DOHH2 (cell line): ENCODE data around the gene TRIP11.

Source experiments
- H3F3A ChIP-seq: fragments of 200-600 bp; sonication (generic), shearing (Covaris generic); 2 replicates; pipeline ENCODE4 v1.6.0; 2016; ENCODE audit warnings: antibody characterized with exemption, mild to moderate bottlenecking; ENCODE audit not compliant: control insufficient read depth, insufficient read depth
- H3K27ac ChIP-seq: fragments of 200-600 bp; sonication (generic); 2 replicates; pipeline ENCODE4 v1.5.1; 2014; ENCODE audit warnings: low read depth, mild to moderate bottlenecking, low read length, moderate library complexity
- H3K27me3 ChIP-seq: fragments of 200-600 bp; sonication (generic); 2 replicates; pipeline ENCODE4 v1.6.1; 2014; ENCODE audit warnings: mild to moderate bottlenecking, low read length, mixed read lengths; ENCODE audit not compliant: control insufficient read depth
- H3K36me3 ChIP-seq: fragments of 200-600 bp; sonication (generic); 2 replicates; pipeline ENCODE4 v1.6.1; 2014; ENCODE audit warnings: mild to moderate bottlenecking, low read length, moderate library complexity, mixed read lengths; ENCODE audit not compliant: control insufficient read depth
- H3K4me1 ChIP-seq: fragments of 200-600 bp; sonication (generic); 2 replicates; pipeline ENCODE4 v1.6.1; 2014; ENCODE audit warnings: mild to moderate bottlenecking, low read length, mixed read lengths; ENCODE audit not compliant: control insufficient read depth
- H3K4me2 ChIP-seq: fragments of 200-600 bp; sonication (generic); 2 replicates; pipeline ENCODE4 v1.6.0; 2014; ENCODE audit warnings: mild to moderate bottlenecking, low read length, moderate library complexity
- H3K4me3 ChIP-seq: fragments of 200-600 bp; sonication (generic); 2 replicates; pipeline ENCODE4 v1.5.1; 2014; ENCODE audit warnings: mild to moderate bottlenecking, low read length, mixed read lengths
- H3K79me2 ChIP-seq: fragments of 200-600 bp; sonication (generic); 2 replicates; pipeline ENCODE4 v1.6.1; 2014; ENCODE audit warnings: mild to moderate bottlenecking, low read length, mixed read lengths; ENCODE audit not compliant: control insufficient read depth
- H3K9me2 ChIP-seq: fragments of 200-600 bp; sonication (generic); replicated peaks from 2 replicates; pipeline ENCODE4 v1.6.1; 2014; ENCODE audit warnings: mild to moderate bottlenecking, low read length, mixed read lengths; ENCODE audit not compliant: control insufficient read depth
- H3K9me3 ChIP-seq: fragments of 200-600 bp; sonication (generic); 2 replicates; pipeline ENCODE4 v1.6.1; 2014; ENCODE audit warnings: antibody characterized with exemption, low read length, mixed read lengths; ENCODE audit not compliant: control insufficient read depth, insufficient read depth
- H4K20me1 ChIP-seq: fragments of 200-600 bp; sonication (generic); 2 replicates; pipeline ENCODE4 v1.6.0; 2014; ENCODE audit warnings: low read depth, mild to moderate bottlenecking, antibody characterized with exemption, low read length, moderate library complexity; ENCODE audit not compliant: control insufficient read depth, insufficient read depth
- EZH2phosphoT487 ChIP-seq: fragments of 200-600 bp; sonication (generic); IDR thresholded peaks from 2 replicates; pipeline ENCODE4 v1.6.1; 2017; ENCODE audit warnings: borderline replicate concordance, mild to moderate bottlenecking, antibody characterized with exemption, low read length, moderate library complexity, mixed read lengths
- TF ChIP-seq, protein P1 (sequence below): fragments of 200-600 bp; sonication (generic); IDR thresholded peaks from one replicate; pipeline ENCODE4 v1.5.1; 2014; ENCODE audit warnings: antibody characterized with exemption, mild to moderate bottlenecking, low read depth, low read length; ENCODE audit not compliant: poor library complexity, severe bottlenecking

The TRIP11 gene

DNA sequence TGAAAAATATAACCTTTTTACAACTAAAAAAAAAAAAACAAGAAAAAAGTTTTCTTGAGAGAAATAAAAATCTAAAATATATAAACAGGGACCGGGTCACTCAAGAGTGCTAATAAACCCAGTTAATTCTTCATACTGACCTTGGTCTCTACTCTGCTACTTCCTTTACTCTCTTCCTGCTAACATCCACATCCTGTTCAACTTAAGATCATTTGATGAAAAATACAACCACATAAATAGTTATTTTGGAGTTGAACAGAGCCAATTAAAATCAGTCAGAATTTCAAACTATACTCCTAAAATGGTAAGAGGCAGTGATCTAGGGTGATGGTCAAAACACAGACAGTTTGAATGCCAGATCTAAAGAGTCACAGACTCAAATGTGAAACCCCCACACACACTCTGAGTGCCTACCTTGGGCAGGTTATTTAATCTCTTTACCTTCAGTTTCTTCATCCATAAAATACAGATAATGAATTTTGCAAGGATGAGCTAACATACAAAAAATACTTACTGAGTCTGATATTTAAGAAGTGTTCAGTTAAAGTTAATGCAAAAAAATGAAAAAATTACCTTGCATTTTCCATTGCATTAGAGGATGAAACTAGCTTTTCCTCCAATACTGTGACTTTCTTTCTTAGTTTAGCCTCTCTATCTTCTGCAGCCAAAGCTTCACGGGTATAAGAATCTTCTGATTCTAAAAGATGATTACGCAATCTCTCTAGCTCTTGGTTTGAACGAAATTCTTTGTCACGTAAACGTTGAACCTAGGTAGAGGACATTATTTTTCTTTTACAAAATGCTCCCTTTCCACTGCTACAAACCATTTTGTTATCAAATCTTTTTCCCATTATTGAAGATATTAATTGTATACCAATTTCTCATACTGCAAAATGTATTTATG lies 40.9 kb downstream of the TRIP11 start:
- no peak overlapping the region for H3K4me3 ChIP-seq
- peaks cover 51% of the 10 kb centered on the region for H3K36me3 ChIP-seq
- H3K4me2 ChIP-seq = no peak overlapping the region
- H3K27me3 ChIP-seq = no peaks in the 10 kb centered on the region
- no peaks in the 10 kb centered on the region for H4K20me1 ChIP-seq
- no peaks in the 10 kb centered on the region for H3K9me2 ChIP-seq
- TF ChIP-seq, protein P1, sequence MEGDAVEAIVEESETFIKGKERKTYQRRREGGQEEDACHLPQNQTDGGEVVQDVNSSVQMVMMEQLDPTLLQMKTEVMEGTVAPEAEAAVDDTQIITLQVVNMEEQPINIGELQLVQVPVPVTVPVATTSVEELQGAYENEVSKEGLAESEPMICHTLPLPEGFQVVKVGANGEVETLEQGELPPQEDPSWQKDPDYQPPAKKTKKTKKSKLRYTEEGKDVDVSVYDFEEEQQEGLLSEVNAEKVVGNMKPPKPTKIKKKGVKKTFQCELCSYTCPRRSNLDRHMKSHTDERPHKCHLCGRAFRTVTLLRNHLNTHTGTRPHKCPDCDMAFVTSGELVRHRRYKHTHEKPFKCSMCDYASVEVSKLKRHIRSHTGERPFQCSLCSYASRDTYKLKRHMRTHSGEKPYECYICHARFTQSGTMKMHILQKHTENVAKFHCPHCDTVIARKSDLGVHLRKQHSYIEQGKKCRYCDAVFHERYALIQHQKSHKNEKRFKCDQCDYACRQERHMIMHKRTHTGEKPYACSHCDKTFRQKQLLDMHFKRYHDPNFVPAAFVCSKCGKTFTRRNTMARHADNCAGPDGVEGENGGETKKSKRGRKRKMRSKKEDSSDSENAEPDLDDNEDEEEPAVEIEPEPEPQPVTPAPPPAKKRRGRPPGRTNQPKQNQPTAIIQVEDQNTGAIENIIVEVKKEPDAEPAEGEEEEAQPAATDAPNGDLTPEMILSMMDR = no peak
- no peak for TF ChIP-seq EZH2phosphoT487
- H3K4me1 ChIP-seq = peaks cover 23% of the 10 kb centered on the region
- H3K9me3 ChIP-seq = no peaks in the 10 kb centered on the region
- peaks cover 10% of the 10 kb centered on the region; the same call in 1 of the 2 replicates for H3F3A ChIP-seq
- H3K79me2 ChIP-seq = no peaks in the 10 kb centered on the region
- peak overlapping the region; percentile 6; the same call in 1 of the 2 replicates for H3K27ac ChIP-seq

DNA sequence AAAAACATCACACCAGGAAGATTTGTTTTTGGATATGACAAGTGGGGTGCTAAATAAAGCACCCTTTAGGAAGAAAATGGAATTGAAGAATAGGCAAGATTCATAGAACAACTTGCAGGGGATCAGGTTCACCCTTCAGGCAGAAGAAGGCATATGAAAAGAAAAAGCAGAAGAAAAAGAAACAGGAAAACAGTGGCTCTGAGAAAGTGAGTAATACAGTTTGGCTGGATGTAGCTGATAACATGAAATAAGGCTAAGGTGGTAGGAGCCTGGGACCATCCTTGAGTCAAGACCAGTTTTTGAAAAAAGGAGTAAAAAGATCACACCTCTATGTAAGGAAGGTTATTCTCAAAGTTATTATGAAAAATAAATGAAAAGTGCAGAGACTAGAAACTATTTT lies 42.4 kb downstream of the TRIP11 start:
- Histone ChIP-seq H3K27ac (no peak overlapping the region), H3K79me2 (no peaks in the 10 kb centered on the region), H3F3A (peaks cover 10% of the 10 kb centered on the region; the same call in 1 of the 2 replicates), H3K9me2 (no peaks in the 10 kb centered on the region), H3K27me3 (no peaks in the 10 kb centered on the region), H3K4me1 (peaks cover 23% of the 10 kb centered on the region), H3K4me2 (no peak overlapping the region), H4K20me1 (no peaks in the 10 kb centered on the region), H3K9me3 (no peaks in the 10 kb centered on the region), H3K36me3 (peaks cover 47% of the 10 kb centered on the region), H3K4me3 (no peak overlapping the region)
- TF ChIP-seq, protein P1 = no peak
- no peak for TF ChIP-seq EZH2phosphoT487

DNA sequence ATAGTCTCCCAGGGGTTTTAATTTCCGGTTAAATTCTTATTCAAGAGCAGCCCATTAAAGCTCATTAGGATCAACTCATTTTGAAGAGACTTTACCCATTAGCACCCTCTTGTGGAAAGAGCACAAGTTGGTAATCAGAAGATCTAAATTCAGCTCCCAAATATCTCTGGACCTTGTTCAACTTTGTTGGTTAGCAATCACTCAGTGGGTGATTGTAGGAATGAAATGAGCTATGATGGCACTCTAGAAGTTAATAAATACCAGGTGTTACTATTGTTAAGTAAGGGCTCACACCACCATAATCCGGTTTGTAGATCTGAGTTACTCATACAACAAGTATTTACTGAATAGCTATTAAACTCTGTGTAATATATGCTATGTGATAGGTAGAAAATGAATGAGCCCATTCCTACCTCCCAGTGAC lies 42.9 kb downstream of the TRIP11 start:
- H3K4me3 ChIP-seq = no peak overlapping the region
- no peaks in the 10 kb centered on the region for H3K9me2 ChIP-seq
- H3K27ac ChIP-seq = no peak overlapping the region
- TF ChIP-seq, protein P1 = peak; percentile 78
- no peak for TF ChIP-seq EZH2phosphoT487
- H3K9me3 ChIP-seq = no peaks in the 10 kb centered on the region
- no peaks in the 10 kb centered on the region for H3K27me3 ChIP-seq
- no peaks in the 10 kb centered on the region for H3K79me2 ChIP-seq
- peaks cover 52% of the 10 kb centered on the region for H3K36me3 ChIP-seq
- peak overlapping the region; percentile 31 for H3K4me2 ChIP-seq
- no peaks in the 10 kb centered on the region for H4K20me1 ChIP-seq
- peaks cover 23% of the 10 kb centered on the region for H3K4me1 ChIP-seq
- peaks cover 10% of the 10 kb centered on the region; the same call in 1 of the 2 replicates for H3F3A ChIP-seq
